ENCODE results near the gene CEP128.

DNA sequence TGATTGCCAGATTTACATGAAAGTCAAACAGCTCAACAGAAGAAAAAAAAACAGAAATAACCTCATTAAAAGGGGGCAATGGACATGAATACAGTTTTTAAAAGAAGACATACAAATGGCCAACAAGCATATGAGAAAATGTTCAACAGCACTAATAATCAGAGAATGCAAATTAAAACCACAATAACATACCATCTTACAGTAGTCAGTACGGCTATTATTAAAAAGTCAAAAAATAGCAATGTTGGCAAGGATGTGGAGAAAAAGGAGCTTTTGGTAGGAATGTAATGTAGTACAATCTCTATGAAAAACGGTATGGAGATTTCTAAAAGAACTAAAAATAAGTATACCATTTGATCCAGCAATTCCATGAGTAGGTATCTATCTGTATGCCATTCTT lies 272.1 kb downstream of the CEP128 start:
- TF ChIP-seq CTCF (IDR thresholded peaks at IDR 0.05) (no peak), POLR2A (IDR thresholded peaks at IDR 0.05) (no peak)
